Caco-2 (cell line): Measurements from ENCODE around the gene PAAF1. TPM values are rescaled to one million over a fixed set of nuclear protein-coding genes. Genes with fewer than 3 reads are reported as not detected.

Experiments used
- BruUV-seq: library from RNA; stranded (reverse); fragments of 400-500 nt; replicated peaks from 2 replicates; lab custom pipeline; 2021; lab: Mats Ljungman, UMichigan
- CTCF ChIA-PET: fragments of 300-600 bp; sonication (Branson Sonifier 250); formaldehyde crosslinking; loops from one replicate; lab custom pipeline; 2022; ENCODE audit warnings: antibody characterized with exemption; lab: Charles Lee
- POLR2A ChIA-PET: fragments of 300-600 bp; sonication (Branson Sonifier 250); formaldehyde crosslinking; loops from one replicate; lab custom pipeline; 2022; ENCODE audit warnings: antibody characterized with exemption; lab: Charles Lee
- DNase-seq, 2 experiments: peaks; one replicate each; pipeline versions ENCODE4 v3.0.0 to v3.0.0-alpha.2; 2020 to 2022
- H3K27me3 ChIP-seq: replicated peaks from 2 replicates; pipeline ENCODE4 v1.6.0; 2011; ENCODE audit warnings: low read length; ENCODE audit not compliant: control insufficient read depth, insufficient read depth
- H3K36me3 ChIP-seq: 2 replicates; pipeline ENCODE4 v1.5.1; 2011; ENCODE audit warnings: low read length; ENCODE audit not compliant: control insufficient read depth, insufficient read depth
- H3K4me1 ChIP-seq: fragments of 250-450 bp; sonication (Bioruptor Pico); 2 replicates; pipeline ENCODE4 v1.5.1; 2020; ENCODE audit warnings: mild to moderate bottlenecking
- H3K4me3 ChIP-seq: 2 replicates; pipeline ENCODE4 v1.5.1; 2011; ENCODE audit warnings: low read depth, mild to moderate bottlenecking, control low read depth, low read length
- H3K9me3 ChIP-seq: fragments of 250-450 bp; sonication (Bioruptor Pico); 2 replicates; pipeline ENCODE4 v1.5.1; 2020; ENCODE audit warnings: mild to moderate bottlenecking, moderate library complexity
- H3K27ac Mint-ChIP-seq: one replicate; pipeline ENCODE4 v1.8.0; 2022; ENCODE audit warnings: mixed read lengths; ENCODE audit not compliant: unreplicated experiment
- H3K27me3 Mint-ChIP-seq: one replicate; pipeline ENCODE4 v1.8.0; 2022; ENCODE audit warnings: mixed read lengths; ENCODE audit not compliant: insufficient read depth, unreplicated experiment
- H3K36me3 Mint-ChIP-seq: one replicate; pipeline ENCODE4 v1.8.0; 2022; ENCODE audit warnings: mild to moderate bottlenecking, mixed read lengths; ENCODE audit not compliant: insufficient read depth, unreplicated experiment
- H3K4me1 Mint-ChIP-seq: one replicate; pipeline ENCODE4 v1.8.0; 2022; ENCODE audit warnings: low read depth, mixed read lengths; ENCODE audit not compliant: unreplicated experiment
- H3K4me3 Mint-ChIP-seq: one replicate; pipeline ENCODE4 v1.8.0; 2022; ENCODE audit warnings: mild to moderate bottlenecking, moderate library complexity, mixed read lengths; ENCODE audit not compliant: unreplicated experiment
- H3K9me3 Mint-ChIP-seq: one replicate; pipeline ENCODE4 v1.8.0; 2022; ENCODE audit warnings: mixed read lengths; ENCODE audit not compliant: unreplicated experiment
- CTCF ChIP-seq, 2 experiments: fragments of 200-600 bp in 1 of 2; IDR thresholded peaks; 1 replicate in 1 of 2; 2 replicates in 1 of 2; pipeline versions ENCODE4 v1.5.1 to v1.8.0; 2011 to 2022; ENCODE audit warnings: antibody characterized with exemption in 1 of 2, control low read depth in 1 of 2, inconsistent platforms in 1 of 2, low read depth in 1 of 2, low read length in 1 of 2, mild to moderate bottlenecking in 1 of 2, moderate library complexity in 1 of 2; ENCODE audit not compliant: insufficient read depth in 1 of 2, severe bottlenecking in 1 of 2, unreplicated experiment in 1 of 2
- intact Hi-C: fragments of 100-400 bp; cut with micrococcal nuclease; formaldehyde crosslinking; loops from one replicate; pipeline ENCODE4 v1.10.0; 2022; ENCODE audit not compliant: unreplicated experiment
- total RNA-seq: library from RNA; stranded (reverse); gene quantifications from 2 replicates; pipeline ENCODE4 v1.2.3, GENCODE V29; 2022

The PAAF1 gene
- total RNA-seq, 1 experiment from 2014 or later: 51.6 TPM

GRCh38 chr11:73902303-73902702, 25.5 kb downstream of the PAAF1 start:
- no peaks in the 10 kb centered on the region for H3K9me3 Mint-ChIP-seq
- no peak overlapping the region for H3K4me3 Mint-ChIP-seq
- TF ChIP-seq CTCF (IDR thresholded peaks at IDR 0.05; ENCODE audit: insufficient read depth in 1 of 2, low read depth in 1 of 2, low read length in 1 of 2, severe bottlenecking in 1 of 2, unreplicated experiment in 1 of 2): no peak
- peaks cover 57% of the 10 kb centered on the region for H3K36me3 Mint-ChIP-seq
- ChIA-PET CTCF (no interaction called here), POLR2A (no interaction called here)
- no peak overlapping the region for H3K27ac Mint-ChIP-seq
- Histone ChIP-seq H3K9me3 (0 out of 2 replicates have a peak, but pooled peaks cover 3% of the 10 kb centered on the region), H3K4me1 (no peaks in the 10 kb centered on the region), H3K4me3 (no peak overlapping the region), H3K36me3 (peaks cover 6% of the 10 kb centered on the region), H3K27me3 (no peaks in the 10 kb centered on the region)
- no peaks in the 10 kb centered on the region for H3K4me1 Mint-ChIP-seq
- DNase-seq: no peak
- BruUV-seq: no TSS peak
- no peaks in the 10 kb centered on the region for H3K27me3 Mint-ChIP-seq
- intact Hi-C loops: no loop called here

- Mint-ChIP-seq H3K4me1 (no peaks in the 10 kb centered on the region), H3K36me3 (peaks cover 31% of the 10 kb centered on the region), H3K27ac (no peak overlapping the region), H3K27me3 (no peaks in the 10 kb centered on the region), H3K4me3 (no peak overlapping the region), H3K9me3 (no peaks in the 10 kb centered on the region)
- Histone ChIP-seq H3K4me3 (no peak overlapping the region), H3K27me3 (no peaks in the 10 kb centered on the region), H3K36me3 (peaks cover 2% of the 10 kb centered on the region; the same call in 1 of the 2 replicates), H3K9me3 (no peaks in the 10 kb centered on the region), H3K4me1 (no peaks in the 10 kb centered on the region)
- CTCF ChIA-PET: no interaction called here
- no TSS peak for BruUV-seq
- peak in 1 of 2 experiments; percentile 20 for DNase-seq
- intact Hi-C loops: no loop called here
- POLR2A ChIA-PET: no interaction called here
- TF ChIP-seq CTCF (IDR thresholded peaks at IDR 0.05; ENCODE audit: insufficient read depth in 1 of 2, low read depth in 1 of 2, low read length in 1 of 2, severe bottlenecking in 1 of 2, unreplicated experiment in 1 of 2): peak in 1 of 2 experiments; percentile 5
Observed at GRCh38 chr11:73907191-73907590, 30.4 kb downstream of the PAAF1 start.

GRCh38 chr11:73912026-73912425, 35.2 kb downstream of the PAAF1 start:
- no peaks in the 10 kb centered on the region for H3K27me3 Mint-ChIP-seq
- ChIA-PET CTCF (no interaction called here), POLR2A (no interaction called here)
- no peak overlapping the region for H3K4me3 ChIP-seq
- H3K4me3 Mint-ChIP-seq: no peak overlapping the region
- no peaks in the 10 kb centered on the region for H3K27me3 ChIP-seq
- no peak overlapping the region for H3K27ac Mint-ChIP-seq
- H3K36me3 ChIP-seq: peaks cover 2% of the 10 kb centered on the region; the same call in 1 of the 2 replicates
- peaks cover 6% of the 10 kb centered on the region for H3K4me1 Mint-ChIP-seq
- intact Hi-C loops: no loop called here
- no peak for DNase-seq
- H3K4me1 ChIP-seq: no peaks in the 10 kb centered on the region
- no TSS peak for BruUV-seq
- H3K9me3 ChIP-seq: no peaks in the 10 kb centered on the region
- TF ChIP-seq CTCF (IDR thresholded peaks at IDR 0.05; ENCODE audit: insufficient read depth in 1 of 2, low read depth in 1 of 2, low read length in 1 of 2, severe bottlenecking in 1 of 2, unreplicated experiment in 1 of 2): no peak
- no peaks in the 10 kb centered on the region for H3K9me3 Mint-ChIP-seq
- H3K36me3 Mint-ChIP-seq: peaks cover 25% of the 10 kb centered on the region
